ENCODE measurements around the gene ZIM2.

GRCh38 chr19:56848166-56848565, 7.6 kb upstream of the ZIM2 start:
- no peak for TF ChIP-seq CTCF (IDR thresholded peaks at IDR 0.05)
- no peak for TF ChIP-seq POLR2AphosphoS5 (IDR thresholded peaks at IDR 0.05)

All from transverse colon (tissue), 4 donors.